Endothelial cell of umbilical vein (primary cell): ENCODE measurements around the gene IGFBP2. TPM values are rescaled to one million over a fixed set of nuclear protein-coding genes. Genes with fewer than 3 reads are reported as not detected.

Experiments
- BruUV-seq: library from RNA; stranded (reverse); fragments of 400-500 nt; replicated peaks from 2 replicates; lab custom pipeline; 2021; lab: Mats Ljungman, UMichigan
- CTCF ChIA-PET: fragments of 300-600, 350-600 bp; sonication (Branson Sonifier 250); formaldehyde crosslinking; loops from one replicate; lab custom pipeline; 2021; ENCODE audit warnings: antibody characterized with exemption, inconsistent platforms; lab: Charles Lee
- POLR2A ChIA-PET: fragments of 300-600, 350-600 bp; sonication (Branson Sonifier 250); formaldehyde crosslinking; loops from one replicate; lab custom pipeline; 2021; ENCODE audit warnings: antibody characterized with exemption, inconsistent platforms; lab: Charles Lee
- DNase-seq: peaks from one replicate; pipeline ENCODE4 v3.0.0-alpha.2; 2011; ENCODE audit warnings: low read depth, low spot score
- FAIRE-seq: peaks from 2 replicates; lab custom pipeline; 2011; peaks lifted over from hg19 to GRCh38; lab: Jason Lieb, UNC
- H2AFZ ChIP-seq: 2 replicates; pipeline ENCODE4 v1.6.0; 2012; ENCODE audit warnings: low read depth, low read length, control low read depth, inconsistent platforms
- H3K27ac ChIP-seq: 2 replicates; pipeline ENCODE4 v1.5.1; 2011; ENCODE audit warnings: low read depth, mild to moderate bottlenecking, control low read depth, low read length, moderate library complexity; ENCODE audit not compliant: insufficient read depth
- H3K27me3 ChIP-seq, 2 experiments: 2 replicates each; pipeline versions ENCODE4 v1.6.0 to v1.6.1; 2011; ENCODE audit warnings: low read length in 2 of 2, mixed read lengths in 1 of 2; ENCODE audit not compliant: control insufficient read depth in 2 of 2, insufficient read depth in 2 of 2
- H3K36me3 ChIP-seq, 2 experiments: 2 replicates in 1 of 2; 3 replicates in 1 of 2; pipeline ENCODE4 v1.5.1; 2011; ENCODE audit warnings: low read length in 2 of 2, mild to moderate bottlenecking in 1 of 2, moderate library complexity in 1 of 2; ENCODE audit not compliant: control insufficient read depth in 2 of 2, insufficient read depth in 2 of 2; ENCODE audit errors: extremely low read depth in 1 of 2
- H3K4me1 ChIP-seq: 3 replicates; pipeline ENCODE4 v1.5.1; 2011; ENCODE audit warnings: mild to moderate bottlenecking, low read length; ENCODE audit not compliant: control insufficient read depth, insufficient read depth; ENCODE audit errors: extremely low read depth
- H3K4me2 ChIP-seq: 2 replicates; pipeline ENCODE4 v1.6.1; 2011; ENCODE audit warnings: low read length, control low read depth, mixed read lengths; ENCODE audit not compliant: insufficient read depth
- H3K4me3 ChIP-seq, 3 experiments: fragments of 200-600 bp in 1 of 3; sonication (generic), shearing (Covaris generic) in 1 of 3; replicated peaks in 1 of 3; 2 replicates each; pipeline ENCODE4 v1.5.1; 2011 to 2016; ENCODE audit warnings: control low read depth in 3 of 3, low read length in 3 of 3, mild to moderate bottlenecking in 2 of 3, inconsistent platforms in 1 of 3, low read depth in 1 of 3, moderate library complexity in 1 of 3; ENCODE audit not compliant: insufficient read depth in 1 of 3
- H3K79me2 ChIP-seq: 2 replicates; pipeline ENCODE4 v1.6.0; 2012; ENCODE audit warnings: low read length, inconsistent platforms; ENCODE audit not compliant: control insufficient read depth, insufficient read depth
- H3K9ac ChIP-seq: replicated peaks from 2 replicates; pipeline ENCODE3; 2011; ENCODE audit warnings: low read length, control low read depth; ENCODE audit not compliant: insufficient read depth; ENCODE audit errors: extremely low read depth
- H3K9me1 ChIP-seq: replicated peaks from 3 replicates; pipeline ENCODE4 v1.6.0; 2011; ENCODE audit warnings: mild to moderate bottlenecking, low read length; ENCODE audit not compliant: control insufficient read depth, insufficient read depth; ENCODE audit errors: extremely low read depth
- H3K9me3 ChIP-seq: replicated peaks from 2 replicates; pipeline ENCODE4 v1.5.1; 2012; ENCODE audit warnings: low read length, inconsistent platforms; ENCODE audit not compliant: control insufficient read depth, insufficient read depth
- H4K20me1 ChIP-seq: replicated peaks from 2 replicates; pipeline ENCODE3; 2011; ENCODE audit warnings: mild to moderate bottlenecking, low read length; ENCODE audit not compliant: control insufficient read depth, insufficient read depth; ENCODE audit errors: extremely low read depth
- CTCF ChIP-seq, 2 donors: IDR thresholded peaks; 1 replicate in 1 of 2; 2 replicates in 1 of 2; pipeline ENCODE4 v1.5.1; 2011; ENCODE audit warnings: low read length in 2 of 2, mild to moderate bottlenecking in 2 of 2, moderate library complexity in 2 of 2, control low read depth in 1 of 2, inconsistent platforms in 1 of 2, low read depth in 1 of 2; ENCODE audit not compliant: insufficient read depth in 1 of 2; ENCODE audit errors: extremely low read depth in 1 of 2
- POLR2AphosphoS5 ChIP-seq: IDR thresholded peaks from 2 replicates; pipeline ENCODE4 v1.6.1; 2012; ENCODE audit warnings: low read depth, mild to moderate bottlenecking, control low read depth, low read length, moderate library complexity; ENCODE audit not compliant: insufficient read depth
- dilution Hi-C: fragments of 300-500 bp; cut with MboI; formaldehyde crosslinking; loops from one replicate; pipeline ENCODE4 v1.15.0; 2019; ENCODE audit warnings: low sequenced_read_pairs; ENCODE audit not compliant: extremely low pct_ligation_motif_present
- intact Hi-C: fragments of 100-400 bp; cut with micrococcal nuclease; formaldehyde crosslinking; loops from one replicate; pipeline ENCODE4 v1.10.0; 2022
- polyA plus RNA-seq, 4 experiments: library from polyadenylated mRNA; depleted of rRNA in 3 of 4; stranded (reverse) in 3 of 4; unstranded in 1 of 4; fragments of >200 nt; gene quantifications; 2 replicates each; pipeline versions ENCODE4 v1.2.1 to v1.2.3, GENCODE V29; 2011 to 2012; ENCODE audit warnings: missing spikeins in 1 of 4
- total RNA-seq: library from RNA; stranded (reverse); gene quantifications from 2 replicates; pipeline ENCODE4 v1.2.3, GENCODE V29; 2021

IGFBP2 gene
- total and polyA plus RNA-seq, 2 donors (not counting 3 experiments of a cell fraction or from before 2014, with no cell fraction given), result 212 to 261 TPM

DNA sequence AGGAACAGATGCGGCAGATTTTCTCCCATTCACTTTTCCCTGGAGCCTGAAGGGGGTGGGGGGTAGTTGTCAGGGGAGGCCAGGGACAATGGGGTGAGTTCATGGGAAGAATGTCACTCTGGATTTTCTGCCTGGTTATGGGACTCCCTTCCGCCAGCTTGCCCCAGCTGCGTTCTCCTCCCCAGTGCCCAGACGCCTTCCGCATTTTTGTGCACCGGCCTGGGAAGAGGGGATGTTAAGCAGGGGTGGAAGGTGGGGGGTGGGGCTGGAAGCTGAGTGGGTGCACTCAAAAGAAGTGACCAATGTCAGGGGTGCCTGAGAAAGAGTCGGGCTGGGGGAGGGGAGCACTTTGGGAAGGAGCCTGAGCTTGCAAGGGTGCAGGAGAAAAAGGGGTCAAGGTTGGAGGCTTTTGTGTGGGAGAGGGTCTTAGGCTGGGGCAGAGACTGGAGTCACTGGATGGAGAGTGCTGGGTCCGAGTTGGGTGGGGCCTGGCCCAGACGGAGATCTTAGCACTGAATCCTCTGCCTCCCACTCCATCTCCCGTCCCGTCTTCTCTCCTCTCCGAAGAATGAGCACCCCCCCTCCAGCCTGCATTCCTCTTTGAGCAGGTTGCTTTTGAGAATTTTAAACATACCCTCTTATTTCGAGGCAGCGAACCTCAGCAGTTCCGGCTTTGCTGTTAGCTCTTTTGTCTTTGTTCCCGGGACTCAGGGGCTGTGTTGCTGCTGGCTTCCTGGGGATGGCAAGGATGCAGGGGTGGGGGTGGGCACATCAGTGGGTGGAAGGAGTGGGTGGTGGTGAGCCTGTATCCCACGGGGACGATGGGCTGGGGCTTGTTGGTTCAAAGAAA lies 2.7 kb downstream of the IGFBP2 start:
- intact Hi-C loops, result loop anchor here (1.0 to 10.0 kb wide), 4 partner anchors 101 to 521 kb away; no protein-coding TSS in a partner anchor

More for the DNA sequence above, 2.7 kb downstream of the IGFBP2 start:
- Histone ChIP-seq H3K27ac (peak overlapping the region; percentile 53), H3K4me3 (peak overlapping the region; percentile 7 to 59 (median 23)), H2AFZ (peak overlapping the region; percentile 87), H3K36me3 (no peaks in the 10 kb centered on the region), H3K79me2 (peaks cover 20% of the 10 kb centered on the region), H3K4me1 (peaks cover 30% of the 10 kb centered on the region), H3K9ac (peak overlapping the region; percentile 57), H3K9me3 (no peaks in the 10 kb centered on the region), H3K9me1 (no peaks in the 10 kb centered on the region), H3K27me3 (peaks cover 5 to 6% of the 10 kb centered on the region in 2 experiments), H3K4me2 (peak overlapping the region; percentile 86), H4K20me1 (no peaks in the 10 kb centered on the region)
- dilution Hi-C loops, result no loop called here
- no TSS peak for BruUV-seq
- TF ChIP-seq POLR2AphosphoS5 (peak; percentile 28), CTCF (IDR thresholded peaks at IDR 0.05; ENCODE audit: extremely low read depth in 1 of 2, insufficient read depth in 1 of 2, low read depth in 1 of 2, low read length in 2 of 2) (no peak)
- peak; percentile 73 for FAIRE-seq
- ChIA-PET CTCF (interaction anchor here (1.0 to 3.3 kb wide), 7 partner anchors 15 to 120 kb away, joined by 3 to 20 read pairs (median 4); no protein-coding TSS in a partner anchor), POLR2A (interaction anchor here (0.6 to 0.7 kb wide), 2 partner anchors 9 to 27 kb away, joined by 3 read pairs; no protein-coding TSS in a partner anchor)
- DNase-seq, result no peak
